Right atrium auricular region (tissue), 2 donors: Measurements from ENCODE around the gene CD300C. TPM values are rescaled to one million over a fixed set of nuclear protein-coding genes. Genes with fewer than 3 reads are reported as not detected.

Experiments
- DNase-seq: peaks from one replicate; pipeline ENCODE4 v3.0.0-alpha.2; 2019; ENCODE audit warnings: low spot score
- H3K27ac ChIP-seq, 2 donors: fragments of 200-600 bp; sonication (generic); 1 replicate in 1 of 2; 2 replicates in 1 of 2; pipeline ENCODE4 v1.5.1; 2016 to 2019
- H3K27me3 ChIP-seq, 2 donors: fragments of 200-600 bp; sonication (generic); one replicate each; pipeline versions ENCODE4 v1.5.1 to v1.6.0; 2017 to 2019
- H3K36me3 ChIP-seq: fragments of 200-600 bp; sonication (generic); one replicate; pipeline ENCODE4 v1.5.1; 2016
- H3K4me1 ChIP-seq, 2 donors: fragments of 200-600 bp; sonication (generic); one replicate each; pipeline versions ENCODE4 v1.5.1 to v1.6.0; 2017 to 2019
- H3K4me3 ChIP-seq, 2 donors: fragments of 200-600 bp; sonication (generic); 1 replicate in 1 of 2; 2 replicates in 1 of 2; pipeline ENCODE4 v1.5.1; 2017 to 2019; ENCODE audit warnings: mild to moderate bottlenecking in 1 of 2, moderate library complexity in 1 of 2
- H3K9me3 ChIP-seq, 2 donors: fragments of 200-600 bp; sonication (generic); one replicate each; pipeline ENCODE4 v1.5.1; 2019
- total RNA-seq, 2 donors: library from RNA; depleted of rRNA; stranded (reverse); fragments of >200 nt; gene quantifications; one replicate each; pipeline ENCODE4 v1.1.0, GENCODE V29; 2016
- TF ChIP-seq, protein P1 (sequence below), 2 donors: fragments of 200-600 bp; sonication (generic); IDR thresholded peaks; one replicate each; pipeline ENCODE4 v1.5.1; 2019; ENCODE audit warnings: antibody characterized with exemption in 2 of 2

CD300C gene
- total RNA-seq, 2 donors from 2014 or later, result 0.98 TPM; not detected in 1

DNA sequence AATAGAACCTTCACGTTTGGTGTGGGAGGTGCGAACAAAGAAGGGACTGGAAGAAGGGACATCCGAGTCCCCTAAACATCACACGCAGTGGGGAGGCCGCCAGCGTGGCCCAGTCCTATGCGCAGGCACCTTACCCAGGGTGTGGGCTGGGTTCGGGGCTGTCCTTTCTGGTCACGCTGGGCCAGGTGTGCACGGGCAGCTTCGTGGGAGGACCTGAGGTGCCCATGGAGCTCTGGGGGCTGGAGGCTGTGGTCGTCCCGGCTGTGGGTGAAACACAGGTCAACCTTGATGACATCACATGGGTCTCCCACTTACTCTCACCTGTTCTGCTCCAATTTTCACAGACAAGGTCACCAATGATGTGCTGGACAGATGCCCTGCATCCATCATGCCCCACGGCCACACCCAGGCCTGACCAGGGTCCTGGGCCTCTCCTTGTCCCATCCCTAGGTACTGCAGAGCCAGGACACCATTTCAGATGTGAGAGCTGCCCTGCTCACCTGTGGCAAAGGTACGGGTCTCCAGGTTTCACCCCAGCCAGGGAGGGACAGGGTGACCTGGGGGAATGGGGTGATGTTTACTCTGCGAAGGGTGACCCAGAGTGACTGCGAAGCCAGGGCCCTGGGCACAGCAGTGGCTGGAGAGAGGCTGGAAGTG lies 3.1 kb downstream of the CD300C start:
- no peak overlapping the region for H3K27ac ChIP-seq
- H3K4me1 ChIP-seq, result no peaks in the 10 kb centered on the region
- no peaks in the 10 kb centered on the region for H3K9me3 ChIP-seq
- H3K36me3 ChIP-seq, result no peaks in the 10 kb centered on the region
- H3K4me3 ChIP-seq, result no peak overlapping the region
- DNase-seq, result no peak
- H3K27me3 ChIP-seq, result no peaks in the 10 kb centered on the region
- TF ChIP-seq, protein P1, sequence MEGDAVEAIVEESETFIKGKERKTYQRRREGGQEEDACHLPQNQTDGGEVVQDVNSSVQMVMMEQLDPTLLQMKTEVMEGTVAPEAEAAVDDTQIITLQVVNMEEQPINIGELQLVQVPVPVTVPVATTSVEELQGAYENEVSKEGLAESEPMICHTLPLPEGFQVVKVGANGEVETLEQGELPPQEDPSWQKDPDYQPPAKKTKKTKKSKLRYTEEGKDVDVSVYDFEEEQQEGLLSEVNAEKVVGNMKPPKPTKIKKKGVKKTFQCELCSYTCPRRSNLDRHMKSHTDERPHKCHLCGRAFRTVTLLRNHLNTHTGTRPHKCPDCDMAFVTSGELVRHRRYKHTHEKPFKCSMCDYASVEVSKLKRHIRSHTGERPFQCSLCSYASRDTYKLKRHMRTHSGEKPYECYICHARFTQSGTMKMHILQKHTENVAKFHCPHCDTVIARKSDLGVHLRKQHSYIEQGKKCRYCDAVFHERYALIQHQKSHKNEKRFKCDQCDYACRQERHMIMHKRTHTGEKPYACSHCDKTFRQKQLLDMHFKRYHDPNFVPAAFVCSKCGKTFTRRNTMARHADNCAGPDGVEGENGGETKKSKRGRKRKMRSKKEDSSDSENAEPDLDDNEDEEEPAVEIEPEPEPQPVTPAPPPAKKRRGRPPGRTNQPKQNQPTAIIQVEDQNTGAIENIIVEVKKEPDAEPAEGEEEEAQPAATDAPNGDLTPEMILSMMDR (IDR thresholded peaks at IDR 0.05), result no peak

DNA sequence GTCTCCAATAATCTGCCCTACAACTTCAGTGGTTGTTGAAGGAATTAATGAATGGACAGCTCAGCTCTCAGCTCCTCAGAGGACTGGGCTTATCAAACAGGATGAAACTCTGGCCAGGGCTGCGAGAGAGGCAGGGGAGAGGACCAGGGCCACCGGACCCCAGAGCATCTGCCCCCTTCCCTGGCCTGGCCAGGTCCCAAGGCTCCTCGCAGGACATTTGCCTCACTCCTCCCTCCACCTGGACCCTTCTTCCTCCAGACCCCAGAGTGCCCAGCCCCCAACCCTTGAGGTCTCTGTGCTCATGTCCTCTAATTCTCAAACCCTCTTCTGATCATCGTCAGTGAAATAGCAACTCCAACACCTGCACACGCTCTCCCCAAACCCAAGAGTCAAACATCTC lies 3.7 kb downstream of the CD300C start:
- Histone ChIP-seq H3K27me3 (no peaks in the 10 kb centered on the region), H3K36me3 (no peaks in the 10 kb centered on the region), H3K9me3 (no peaks in the 10 kb centered on the region), H3K4me1 (no peaks in the 10 kb centered on the region), H3K27ac (no peak overlapping the region), H3K4me3 (no peak overlapping the region)
- DNase-seq, result no peak
- TF ChIP-seq, protein P1 (IDR thresholded peaks at IDR 0.05), result no peak

DNA sequence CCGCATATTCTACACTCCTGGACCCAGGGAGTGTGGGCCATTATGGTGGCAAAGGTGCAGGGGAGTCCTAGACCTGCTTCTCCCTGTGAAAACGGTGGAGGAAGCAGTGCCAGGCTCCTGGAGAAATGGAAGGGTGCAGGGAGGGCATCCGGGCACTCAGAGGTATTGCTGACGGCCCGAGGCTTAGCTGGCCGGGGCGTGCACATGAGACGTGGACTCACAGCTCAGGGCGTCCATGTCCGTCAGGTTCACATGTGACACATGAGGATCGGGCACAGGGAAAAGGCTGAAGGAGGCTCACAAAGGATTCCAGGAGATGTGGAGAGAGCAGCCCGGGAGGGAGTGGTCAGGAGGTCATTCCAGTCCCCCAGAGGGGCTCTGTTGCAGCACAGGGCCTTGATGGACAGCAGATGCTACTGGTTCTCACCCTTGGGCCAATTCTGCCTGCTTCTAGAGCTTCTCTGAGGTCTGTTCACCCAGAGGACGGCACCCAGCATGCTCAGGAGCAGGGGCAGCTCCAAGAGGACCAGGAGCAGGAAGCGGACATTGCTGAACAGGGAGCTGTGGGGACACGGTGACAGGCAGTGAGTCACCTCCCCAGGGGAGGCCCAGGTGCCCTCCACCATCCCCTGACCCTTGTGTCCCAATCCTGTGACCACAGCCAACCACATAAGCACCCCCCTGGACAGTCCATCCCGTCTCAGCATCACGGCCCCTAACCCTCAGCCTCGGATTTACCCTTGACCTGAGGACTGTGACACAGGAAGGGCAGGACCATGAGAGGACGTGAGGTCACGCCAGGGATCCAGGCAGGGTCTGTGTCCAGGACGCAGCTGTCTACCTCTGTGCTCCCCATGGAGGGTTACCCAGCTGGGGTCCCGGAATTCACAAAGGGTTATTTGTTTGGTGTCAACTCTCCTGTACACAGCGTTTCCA lies 4.5 kb downstream of the CD300C start:
- Histone ChIP-seq H3K4me1 (no peaks in the 10 kb centered on the region), H3K9me3 (no peaks in the 10 kb centered on the region), H3K27me3 (no peaks in the 10 kb centered on the region), H3K4me3 (no peak overlapping the region), H3K36me3 (no peaks in the 10 kb centered on the region), H3K27ac (no peak overlapping the region)
- DNase-seq, result no peak
- TF ChIP-seq, protein P1 (IDR thresholded peaks at IDR 0.05), result no peak

DNA sequence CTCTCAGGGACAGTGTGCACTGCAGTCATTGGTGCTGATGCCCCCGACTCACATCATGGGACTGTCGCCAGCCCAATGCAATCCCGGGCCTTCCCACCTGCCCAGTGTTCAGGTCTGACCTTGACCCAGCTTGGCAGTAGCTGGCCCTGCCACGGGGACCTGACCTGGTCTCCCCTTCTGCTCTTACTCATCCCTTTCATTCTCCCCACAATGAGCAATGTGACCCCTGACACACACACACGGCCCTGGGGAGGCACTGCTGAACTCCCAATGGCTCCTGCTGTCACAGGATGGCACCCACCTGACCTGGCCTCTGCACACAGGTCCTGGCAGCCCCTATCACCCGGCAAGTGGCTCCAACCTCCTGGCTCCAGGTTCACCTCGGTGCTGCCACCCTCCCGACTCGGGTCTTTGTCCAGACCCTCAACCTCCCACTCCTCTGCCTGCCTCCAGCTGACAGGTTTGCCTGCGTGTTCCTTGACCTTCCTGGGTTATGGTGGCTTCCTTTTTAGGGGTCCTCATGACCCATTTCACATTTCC lies 6.6 kb downstream of the CD300C start:
- TF ChIP-seq, protein P1 (IDR thresholded peaks at IDR 0.05), result no peak
- Histone ChIP-seq H3K4me3 (no peak overlapping the region), H3K4me1 (no peaks in the 10 kb centered on the region), H3K9me3 (peaks cover 0 to 10% of the 10 kb centered on the region in 2 donors), H3K27ac (no peak overlapping the region), H3K27me3 (no peaks in the 10 kb centered on the region), H3K36me3 (no peaks in the 10 kb centered on the region)
- DNase-seq, result no peak

DNA sequence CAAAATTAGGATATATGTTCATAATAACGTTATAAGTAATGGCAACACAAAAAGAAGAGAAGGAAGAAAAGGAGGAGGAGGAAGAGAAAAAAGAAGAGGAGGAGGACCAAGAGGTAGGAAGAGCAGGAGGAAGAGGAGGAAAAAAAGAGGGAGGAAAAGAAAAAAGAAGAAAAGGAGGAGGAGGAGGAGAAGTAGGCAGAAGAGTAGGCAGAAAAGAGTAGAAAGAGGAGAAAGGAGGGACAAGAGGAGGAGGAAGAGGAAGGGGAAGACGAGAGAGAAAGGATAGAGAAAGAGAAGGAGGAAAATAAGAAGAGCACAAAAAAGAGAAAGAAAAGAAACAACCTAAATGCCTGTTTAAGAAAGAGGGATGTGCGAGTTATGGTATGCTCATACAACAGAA lies 9.0 kb downstream of the CD300C start:
- TF ChIP-seq, protein P1 (IDR thresholded peaks at IDR 0.05), result no peak
- Histone ChIP-seq H3K36me3 (no peaks in the 10 kb centered on the region), H3K4me3 (no peak overlapping the region), H3K27ac (no peak overlapping the region), H3K27me3 (no peaks in the 10 kb centered on the region), H3K4me1 (no peaks in the 10 kb centered on the region), H3K9me3 (peaks cover 0 to 10% of the 10 kb centered on the region in 2 donors)
- no peak for DNase-seq
